Trophoblast cell (in vitro differentiated cells and primary cell): ENCODE measurements around the gene SCN3A.

Source experiments
- DNase-seq, 2 donors: peaks; one replicate each; pipeline ENCODE4 v3.0.0-alpha.2; 2016
- H2AFZ ChIP-seq: 2 replicates; pipeline ENCODE4 v1.6.1; 2013; ENCODE audit warnings: low read length, moderate library complexity, mild to moderate bottlenecking; ENCODE audit not compliant: insufficient read depth, poor library complexity
- H2AK5ac ChIP-seq: 2 replicates; pipeline ENCODE4 v1.6.1; 2013; ENCODE audit warnings: mild to moderate bottlenecking, low read length
- H2BK120ac ChIP-seq: 2 replicates; pipeline ENCODE4 v1.6.1; 2013; ENCODE audit warnings: low read length, mild to moderate bottlenecking, moderate library complexity; ENCODE audit not compliant: insufficient read depth, poor library complexity
- H2BK12ac ChIP-seq: 2 replicates; pipeline ENCODE4 v1.6.1; 2013; ENCODE audit warnings: mild to moderate bottlenecking, low read length, moderate library complexity
- H2BK5ac ChIP-seq: 2 replicates; pipeline ENCODE4 v1.6.1; 2013; ENCODE audit warnings: low read length, low read depth, moderate library complexity, mild to moderate bottlenecking; ENCODE audit not compliant: poor library complexity
- H3K14ac ChIP-seq: 2 replicates; pipeline ENCODE4 v1.6.1; 2013; ENCODE audit warnings: mild to moderate bottlenecking, low read length
- H3K18ac ChIP-seq: 2 replicates; pipeline ENCODE4 v1.6.1; 2013; ENCODE audit warnings: mild to moderate bottlenecking, low read length
- H3K23ac ChIP-seq: 2 replicates; pipeline ENCODE4 v1.6.1; 2013; ENCODE audit warnings: low read length
- H3K27ac ChIP-seq: 2 replicates; pipeline ENCODE4 v1.5.1; 2013; ENCODE audit warnings: low read depth, mild to moderate bottlenecking, inconsistent platforms, low read length, moderate library complexity
- H3K27me3 ChIP-seq: 2 replicates; pipeline ENCODE4 v1.6.1; 2013; ENCODE audit warnings: inconsistent platforms, mild to moderate bottlenecking, low read length, moderate library complexity; ENCODE audit not compliant: insufficient read depth
- H3K36me3 ChIP-seq, 2 experiments: 1 replicate in 1 of 2; 2 replicates in 1 of 2; pipeline ENCODE4 v1.6.1; 2013; ENCODE audit warnings: low read length in 2 of 2, mild to moderate bottlenecking in 2 of 2, moderate library complexity in 1 of 2; ENCODE audit not compliant: insufficient read depth in 2 of 2, control insufficient read depth in 1 of 2
- H3K4ac ChIP-seq: 2 replicates; pipeline ENCODE4 v1.6.1; 2013; ENCODE audit warnings: low read depth, mild to moderate bottlenecking, low read length, moderate library complexity
- H3K4me1 ChIP-seq, 2 experiments: 1 replicate in 1 of 2; 2 replicates in 1 of 2; pipeline ENCODE4 v1.6.1; 2013; ENCODE audit warnings: low read length in 2 of 2, mild to moderate bottlenecking in 2 of 2, moderate library complexity in 1 of 2; ENCODE audit not compliant: insufficient read depth in 2 of 2, control insufficient read depth in 1 of 2
- H3K4me2 ChIP-seq: 2 replicates; pipeline ENCODE4 v1.6.1; 2013; ENCODE audit warnings: inconsistent platforms, mild to moderate bottlenecking, low read length, moderate library complexity
- H3K4me3 ChIP-seq: 2 replicates; pipeline ENCODE4 v1.5.1; 2013; ENCODE audit warnings: mild to moderate bottlenecking, low read depth, low read length, inconsistent platforms
- H3K79me1 ChIP-seq: one replicate; pipeline ENCODE4 v1.6.1; 2013; ENCODE audit warnings: low read length
- H3K79me2 ChIP-seq: 2 replicates; pipeline ENCODE4 v1.6.1; 2013; ENCODE audit warnings: low read length, mild to moderate bottlenecking; ENCODE audit not compliant: control insufficient read depth, insufficient read depth, poor library complexity
- H3K9ac ChIP-seq: 2 replicates; pipeline ENCODE4 v1.6.1; 2013; ENCODE audit warnings: mild to moderate bottlenecking, low read length
- H3K9me3 ChIP-seq: 2 replicates; pipeline ENCODE4 v1.6.1; 2013; ENCODE audit warnings: low read depth, mild to moderate bottlenecking, control low read depth, inconsistent platforms, low read length; ENCODE audit not compliant: insufficient read depth
- H4K12ac ChIP-seq: 2 replicates; pipeline ENCODE4 v1.6.1; 2013; ENCODE audit warnings: low read depth, mild to moderate bottlenecking, low read length, moderate library complexity
- H4K8ac ChIP-seq: 2 replicates; pipeline ENCODE4 v1.6.1; 2013; ENCODE audit warnings: low read depth, mild to moderate bottlenecking, low read length, moderate library complexity
- H4K91ac ChIP-seq: one replicate; pipeline ENCODE4 v1.6.1; 2013; ENCODE audit warnings: low read depth, mild to moderate bottlenecking, low read length, moderate library complexity
- WGBS: extraction: QIAGEN DNeasy Blood & Tissue Kit; methylation state at CpG from one replicate; pipeline ENCODE4 v1.1.7; 2013; ENCODE audit warnings: missing lambda C conversion rate; ENCODE audit not compliant: insufficient read length, insufficient coverage; ENCODE audit errors: extremely low coverage; 5-methylcytosine and 5-hydroxymethylcytosine counted together

The SCN3A gene

DNA sequence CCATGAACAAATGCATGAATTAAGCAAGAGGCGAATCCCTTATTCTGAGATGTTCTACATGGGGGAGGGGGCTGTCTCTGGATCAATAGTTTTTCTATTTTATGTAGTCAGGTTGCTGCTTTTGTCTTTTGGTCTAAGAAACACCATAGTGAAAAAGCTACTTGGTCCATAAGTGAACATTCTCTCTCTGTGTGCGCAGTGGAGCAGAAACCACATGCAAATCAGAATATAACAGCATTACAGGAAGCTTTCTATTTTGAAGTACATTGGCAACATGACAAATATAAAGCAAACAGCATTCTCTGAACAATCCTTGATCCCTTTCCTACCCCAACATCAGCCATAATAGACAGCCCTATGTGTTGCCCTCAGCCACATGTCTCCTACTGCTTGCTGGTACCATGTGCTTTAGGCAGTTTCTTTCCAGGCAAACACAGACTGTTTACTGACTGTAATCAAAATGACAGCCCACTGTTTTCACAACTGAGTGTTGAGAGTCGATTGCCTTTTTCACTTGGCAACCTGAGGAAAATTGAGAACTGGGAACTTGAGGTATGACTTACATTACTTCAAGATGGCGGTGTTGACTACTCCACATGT lies 10.6 kb downstream of the SCN3A start:
- H3K4me2 ChIP-seq: no peak overlapping the region
- H4K8ac ChIP-seq: no peak overlapping the region
- no peak overlapping the region for H3K14ac ChIP-seq
- H3K4ac ChIP-seq: no peak overlapping the region
- H3K27me3 ChIP-seq: no peaks in the 10 kb centered on the region
- H2BK12ac ChIP-seq: no peak overlapping the region
- H3K79me2 ChIP-seq: no peaks in the 10 kb centered on the region
- H2BK120ac ChIP-seq: no peak overlapping the region
- H3K79me1 ChIP-seq: no peaks in the 10 kb centered on the region
- no peak overlapping the region for H3K4me3 ChIP-seq
- no peak overlapping the region for H2BK5ac ChIP-seq
- no CpG with 5 or more reads among the region's 4 CpGs for WGBS
- H3K4me1 ChIP-seq: no peaks in the 10 kb centered on the region
- no peak overlapping the region for H2AK5ac ChIP-seq
- H4K12ac ChIP-seq: no peak overlapping the region
- no peak overlapping the region for H4K91ac ChIP-seq
- no peak overlapping the region for H3K9ac ChIP-seq
- no peaks in the 10 kb centered on the region for H3K36me3 ChIP-seq
- no peak overlapping the region for H3K27ac ChIP-seq
- DNase-seq: no peak
- H3K23ac ChIP-seq: no peak overlapping the region
- H2AFZ ChIP-seq: no peak overlapping the region
- H3K18ac ChIP-seq: no peak overlapping the region
- no peaks in the 10 kb centered on the region for H3K9me3 ChIP-seq

GRCh38 chr2:165192729-165193128 lies 11.1 kb downstream of the SCN3A start:
- no peak overlapping the region for H2AK5ac ChIP-seq

DNA sequence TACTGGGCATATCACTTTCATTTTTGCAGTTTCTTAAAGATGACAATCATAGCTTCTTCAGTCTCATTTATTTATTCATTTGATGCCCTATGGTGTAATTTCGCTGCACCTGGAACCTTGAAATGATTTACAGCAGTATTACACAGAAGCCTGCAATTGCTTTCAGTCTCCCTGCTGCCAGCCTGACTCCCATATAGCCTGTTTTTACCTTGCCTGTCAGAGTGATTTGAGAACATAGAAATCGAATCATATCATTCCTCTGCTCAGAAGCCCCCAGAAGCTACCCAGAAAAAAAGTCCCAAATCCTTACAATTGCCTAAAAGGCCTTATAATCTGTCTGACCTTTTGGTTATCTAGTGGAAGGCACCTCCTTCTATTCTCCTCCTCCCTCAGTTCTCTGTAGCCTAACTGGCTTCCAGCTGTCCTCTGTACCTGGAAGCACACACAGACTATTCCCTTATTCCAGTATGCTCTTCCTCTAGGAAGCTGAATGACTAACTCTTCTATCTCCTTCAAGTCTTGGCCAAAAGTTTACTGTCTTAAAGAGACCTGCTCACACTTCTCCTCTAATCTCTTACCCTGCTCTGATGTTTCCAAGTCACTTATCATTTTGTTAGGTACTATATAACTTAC lies 12.6 kb downstream of the SCN3A start:
- Histone ChIP-seq H3K23ac (no peak overlapping the region), H4K91ac (no peak overlapping the region), H2AFZ (no peak overlapping the region), H3K4me1 (no peaks in the 10 kb centered on the region), H3K36me3 (no peaks in the 10 kb centered on the region), H3K79me1 (no peaks in the 10 kb centered on the region), H2BK12ac (no peak overlapping the region), H3K27me3 (no peaks in the 10 kb centered on the region), H3K14ac (no peak overlapping the region), H3K4ac (no peak overlapping the region), H4K12ac (no peak overlapping the region), H3K4me2 (no peak overlapping the region), H3K9me3 (no peaks in the 10 kb centered on the region), H2BK120ac (no peak overlapping the region), H3K18ac (no peak overlapping the region), H3K79me2 (no peaks in the 10 kb centered on the region), H3K27ac (no peak overlapping the region), H4K8ac (no peak overlapping the region), H3K4me3 (no peak overlapping the region), H2BK5ac (no peak overlapping the region), H2AK5ac (no peak overlapping the region), H3K9ac (no peak overlapping the region)
- no CpG with 5 or more reads among the region's 2 CpGs for WGBS
- DNase-seq: no peak

More at GRCh38 chr2:165192729-165193128, 11.1 kb downstream of the SCN3A start:
- Histone ChIP-seq H3K4me3 (no peak overlapping the region), H2AFZ (no peak overlapping the region), H3K4me1 (no peaks in the 10 kb centered on the region), H3K18ac (no peak overlapping the region), H3K36me3 (no peaks in the 10 kb centered on the region), H3K23ac (no peak overlapping the region), H3K79me2 (no peaks in the 10 kb centered on the region), H2BK120ac (no peak overlapping the region), H3K9me3 (no peaks in the 10 kb centered on the region), H3K4ac (no peak overlapping the region), H4K8ac (no peak overlapping the region), H3K27ac (no peak overlapping the region), H3K79me1 (no peaks in the 10 kb centered on the region), H3K9ac (no peak overlapping the region), H3K14ac (no peak overlapping the region), H4K12ac (no peak overlapping the region), H2BK12ac (no peak overlapping the region), H4K91ac (no peak overlapping the region), H2BK5ac (no peak overlapping the region), H3K4me2 (no peak overlapping the region), H3K27me3 (no peaks in the 10 kb centered on the region)
- DNase-seq: no peak
- whole genome bisulfite sequencing: no CpG with 5 or more reads among the region's 2 CpGs

- no peak for DNase-seq
- Histone ChIP-seq H3K18ac (no peak overlapping the region), H3K27me3 (no peaks in the 10 kb centered on the region), H3K79me2 (no peaks in the 10 kb centered on the region), H2BK120ac (no peak overlapping the region), H2AFZ (no peak overlapping the region), H3K4ac (no peak overlapping the region), H3K9ac (no peak overlapping the region), H3K4me1 (no peaks in the 10 kb centered on the region), H2BK5ac (no peak overlapping the region), H4K91ac (no peak overlapping the region), H3K14ac (no peak overlapping the region), H3K79me1 (no peaks in the 10 kb centered on the region), H2BK12ac (no peak overlapping the region), H3K36me3 (no peaks in the 10 kb centered on the region), H3K4me3 (no peak overlapping the region), H2AK5ac (no peak overlapping the region), H3K27ac (no peak overlapping the region), H4K8ac (no peak overlapping the region), H3K4me2 (no peak overlapping the region), H3K23ac (no peak overlapping the region), H4K12ac (no peak overlapping the region), H3K9me3 (no peaks in the 10 kb centered on the region)
- no CpG with 5 or more reads among the region's 3 CpGs for WGBS
Observed at GRCh38 chr2:165185633-165186032, 18.2 kb downstream of the SCN3A start.
